Breast epithelium (tissue), 3 donors: ENCODE measurements around the gene FAM219B.

Source experiments
- POLR2A ChIP-seq: fragments of 450-650 bp; IDR thresholded peaks from one replicate; pipeline ENCODE4 v1.6.1; 2016; ENCODE audit warnings: antibody characterized with exemption, mild to moderate bottlenecking, moderate library complexity
- POLR2AphosphoS5 ChIP-seq, 3 donors: sonication (generic); formaldehyde crosslinking; IDR thresholded peaks; one replicate each; pipeline ENCODE4 v1.6.1; 2017; ENCODE audit warnings: antibody characterized with exemption in 3 of 3
- TF ChIP-seq, protein P1 (sequence below), 3 donors: fragments of 450-650 bp; IDR thresholded peaks; one replicate each; pipeline ENCODE4 v1.5.1; 2016 to 2017; ENCODE audit warnings: antibody characterized with exemption in 3 of 3, mild to moderate bottlenecking in 3 of 3, moderate library complexity in 3 of 3

GRCh38 chr15:74896316-74896715, 10.3 kb downstream of the FAM219B start:
- TF ChIP-seq, protein P1, sequence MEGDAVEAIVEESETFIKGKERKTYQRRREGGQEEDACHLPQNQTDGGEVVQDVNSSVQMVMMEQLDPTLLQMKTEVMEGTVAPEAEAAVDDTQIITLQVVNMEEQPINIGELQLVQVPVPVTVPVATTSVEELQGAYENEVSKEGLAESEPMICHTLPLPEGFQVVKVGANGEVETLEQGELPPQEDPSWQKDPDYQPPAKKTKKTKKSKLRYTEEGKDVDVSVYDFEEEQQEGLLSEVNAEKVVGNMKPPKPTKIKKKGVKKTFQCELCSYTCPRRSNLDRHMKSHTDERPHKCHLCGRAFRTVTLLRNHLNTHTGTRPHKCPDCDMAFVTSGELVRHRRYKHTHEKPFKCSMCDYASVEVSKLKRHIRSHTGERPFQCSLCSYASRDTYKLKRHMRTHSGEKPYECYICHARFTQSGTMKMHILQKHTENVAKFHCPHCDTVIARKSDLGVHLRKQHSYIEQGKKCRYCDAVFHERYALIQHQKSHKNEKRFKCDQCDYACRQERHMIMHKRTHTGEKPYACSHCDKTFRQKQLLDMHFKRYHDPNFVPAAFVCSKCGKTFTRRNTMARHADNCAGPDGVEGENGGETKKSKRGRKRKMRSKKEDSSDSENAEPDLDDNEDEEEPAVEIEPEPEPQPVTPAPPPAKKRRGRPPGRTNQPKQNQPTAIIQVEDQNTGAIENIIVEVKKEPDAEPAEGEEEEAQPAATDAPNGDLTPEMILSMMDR (IDR thresholded peaks at IDR 0.05) = no peak
- TF ChIP-seq POLR2A = no peak
- no peak for TF ChIP-seq POLR2AphosphoS5 (IDR thresholded peaks at IDR 0.05)
